Cardiac fibroblast (primary cell): ENCODE measurements around the gene CD28.
"Not testable (repeated sequence)": the region's sequence is repeated elsewhere in the genome, so short reads cannot be mapped to it uniquely, and the experiment has no call there.

Source experiments
- DNase-seq, 2 donors: peaks; one replicate each; pipeline versions ENCODE4 v3.0.0 to v3.0.0-alpha.2; 2010; ENCODE audit warnings: low read depth in 2 of 2
- H3K4me3 ChIP-seq, 2 donors: replicated peaks in 1 of 2; 1 replicate in 1 of 2; 2 replicates in 1 of 2; pipeline ENCODE4 v1.5.1; 2011; ENCODE audit warnings: low read depth in 2 of 2, low read length in 2 of 2, mild to moderate bottlenecking in 2 of 2, moderate library complexity in 1 of 2
- CTCF ChIP-seq: IDR thresholded peaks from one replicate; pipeline ENCODE4 v1.5.1; 2011; ENCODE audit warnings: low read depth, mild to moderate bottlenecking, low read length, inconsistent platforms

Gene CD28

GRCh38 chr2:203780231-203780630 is 73.8 kb downstream of the CD28 start:
- no peak for DNase-seq
- no peak for TF ChIP-seq CTCF
- H3K4me3 ChIP-seq, result no peak overlapping the region

- TF ChIP-seq CTCF, result no peak
- DNase-seq, result no peak
- no peak overlapping the region for H3K4me3 ChIP-seq
Observed at GRCh38 chr2:203781151-203781550, 74.7 kb downstream of the CD28 start.

- peak; percentile 97 to 98 for DNase-seq
- TF ChIP-seq CTCF, result peak; percentile 89
- H3K4me3 ChIP-seq, result no peak overlapping the region
Observed at GRCh38 chr2:203782262-203782976, 76.0 kb downstream of the CD28 start.

GRCh38 chr2:203783496-203784203 is 77.2 kb downstream of the CD28 start:
- TF ChIP-seq CTCF, result no peak
- peak; percentile 65 to 86 for DNase-seq
- no peak overlapping the region for H3K4me3 ChIP-seq

- DNase-seq, H3K4me3 ChIP-seq: not testable (repeated sequence)
Observed at GRCh38 chr2:203784710-203785270, 78.4 kb downstream of the CD28 start.

GRCh38 chr2:203785391-203786110 is 79.1 kb downstream of the CD28 start:
- DNase-seq, H3K4me3 ChIP-seq: not testable (repeated sequence)

GRCh38 chr2:203786549-203787351 is 80.3 kb downstream of the CD28 start:
- DNase-seq, result peak; percentile 85 to 87
- no peak for TF ChIP-seq CTCF
- H3K4me3 ChIP-seq, result no peak overlapping the region
